KMS-11 (cell line): ENCODE data around the gene AUTS2.

Experiments used
- H2AFZ ChIP-seq: fragments of 200-600 bp; sonication (generic); 2 replicates; pipeline ENCODE4 v1.6.1; 2016; ENCODE audit warnings: antibody characterized with exemption, mixed run types, low read depth
- H3K27ac ChIP-seq: fragments of 200-600 bp; sonication (generic); 2 replicates; pipeline ENCODE4 v1.6.1; 2016; ENCODE audit warnings: mild to moderate bottlenecking, mixed run types
- H3K27me3 ChIP-seq: fragments of 200-600 bp; sonication (generic); 2 replicates; pipeline ENCODE4 v1.6.1; 2017; ENCODE audit warnings: mild to moderate bottlenecking, low read depth, mixed run types, moderate library complexity; ENCODE audit not compliant: insufficient read depth
- H3K36me3 ChIP-seq: fragments of 200-600 bp; sonication (generic); 2 replicates; pipeline ENCODE4 v1.6.1; 2017; ENCODE audit warnings: mild to moderate bottlenecking, mixed run types; ENCODE audit not compliant: insufficient read depth
- H3K4me1 ChIP-seq: fragments of 200-600 bp; sonication (generic); 2 replicates; pipeline ENCODE4 v1.6.1; 2016; ENCODE audit warnings: mild to moderate bottlenecking, low read depth, mixed run types; ENCODE audit not compliant: poor library complexity, severe bottlenecking
- H3K4me2 ChIP-seq: fragments of 200-600 bp; sonication (generic); 2 replicates; pipeline ENCODE4 v1.7.0; 2016; ENCODE audit warnings: mild to moderate bottlenecking, mixed run types
- H3K4me3 ChIP-seq: fragments of 200-600 bp; sonication (generic); IDR thresholded peaks from 2 replicates; pipeline ENCODE4 v1.6.1; 2017; ENCODE audit warnings: low read depth, low read length, mixed read lengths; ENCODE audit not compliant: insufficient read depth
- H3K79me2 ChIP-seq: fragments of 200-600 bp; sonication (generic); 2 replicates; pipeline ENCODE4 v1.6.1; 2016; ENCODE audit warnings: low read depth, mixed run types; ENCODE audit not compliant: insufficient read depth
- H3K9ac ChIP-seq: fragments of 200-600 bp; sonication (generic); 2 replicates; pipeline ENCODE4 v1.6.1; 2016; ENCODE audit warnings: mild to moderate bottlenecking, mixed run types
- H4K20me1 ChIP-seq: fragments of 200-600 bp; sonication (generic); 2 replicates; pipeline ENCODE4 v1.6.1; 2016; ENCODE audit warnings: mild to moderate bottlenecking, mixed run types; ENCODE audit not compliant: insufficient read depth
- CTCF ChIP-seq: fragments of 200-600 bp; sonication (generic); conservative IDR thresholded peaks from 2 replicates; pipeline ENCODE4 v1.6.1; 2017; ENCODE audit warnings: low read depth, mild to moderate bottlenecking, antibody characterized with exemption, low read length, moderate library complexity, mixed read lengths

Gene AUTS2

GRCh38 chr7:69803699-69804516 is 205.6 kb downstream of the AUTS2 start:
- H3K4me1 ChIP-seq: peaks cover 61% of the 10 kb centered on the region

GRCh38 chr7:69804962-69805361 is 206.7 kb downstream of the AUTS2 start:
- peaks cover 56% of the 10 kb centered on the region for H3K4me1 ChIP-seq
- TF ChIP-seq CTCF: no peak

More at GRCh38 chr7:69803699-69804516, 205.6 kb downstream of the AUTS2 start:
- no peak for TF ChIP-seq CTCF
- no peaks in the 10 kb centered on the region for H3K79me2 ChIP-seq
- H3K27ac ChIP-seq: peak overlapping the region; percentile 79
- H2AFZ ChIP-seq: no peak overlapping the region
- H3K4me3 ChIP-seq: no peak overlapping the region
- no peaks in the 10 kb centered on the region for H3K36me3 ChIP-seq
- H3K27me3 ChIP-seq: no peaks in the 10 kb centered on the region
- H3K9ac ChIP-seq: peak overlapping the region; percentile 16; the same call in 1 of the 2 replicates
- peak overlapping the region; percentile 85 for H3K4me2 ChIP-seq
- no peaks in the 10 kb centered on the region for H4K20me1 ChIP-seq

GRCh38 chr7:69808391-69808790 is 210.1 kb downstream of the AUTS2 start:
- Histone ChIP-seq H3K4me1 (peaks cover 33% of the 10 kb centered on the region), H3K36me3 (no peaks in the 10 kb centered on the region), H3K27ac (no peak overlapping the region), H3K27me3 (no peaks in the 10 kb centered on the region), H3K4me3 (no peak overlapping the region), H3K4me2 (no peak overlapping the region), H3K79me2 (no peaks in the 10 kb centered on the region), H3K9ac (no peak overlapping the region), H2AFZ (no peak overlapping the region), H4K20me1 (no peaks in the 10 kb centered on the region)
- TF ChIP-seq CTCF: no peak

More at GRCh38 chr7:69804962-69805361, 206.7 kb downstream of the AUTS2 start:
- H3K27me3 ChIP-seq: no peaks in the 10 kb centered on the region
- no peak overlapping the region for H3K4me3 ChIP-seq
- no peaks in the 10 kb centered on the region for H3K36me3 ChIP-seq
- H3K79me2 ChIP-seq: no peaks in the 10 kb centered on the region
- H3K4me2 ChIP-seq: peak overlapping the region; percentile 85
- no peaks in the 10 kb centered on the region for H4K20me1 ChIP-seq
- H2AFZ ChIP-seq: no peak overlapping the region; the same call in 1 of the 2 replicates
- peak overlapping the region; percentile 79 for H3K27ac ChIP-seq
- H3K9ac ChIP-seq: no peak overlapping the region

GRCh38 chr7:69811476-69812308 is 213.4 kb downstream of the AUTS2 start:
- no peaks in the 10 kb centered on the region for H3K79me2 ChIP-seq
- H3K27ac ChIP-seq: no peak overlapping the region
- H3K4me1 ChIP-seq: peaks cover 14% of the 10 kb centered on the region
- no peak overlapping the region for H3K4me2 ChIP-seq
- no peak overlapping the region for H2AFZ ChIP-seq
- no peak for TF ChIP-seq CTCF
- H4K20me1 ChIP-seq: no peaks in the 10 kb centered on the region
- H3K4me3 ChIP-seq: no peak overlapping the region
- H3K36me3 ChIP-seq: no peaks in the 10 kb centered on the region
- H3K27me3 ChIP-seq: no peaks in the 10 kb centered on the region
- no peak overlapping the region for H3K9ac ChIP-seq
